Measurements from ENCODE around the gene MDP1. TPM values are rescaled to one million over a fixed set of nuclear protein-coding genes. Genes with fewer than 3 reads are reported as not detected.

Gene MDP1
- total and polyA plus RNA-seq, 10 of the 15 experiments (the other 5 are each of a cell fraction or from before 2014, with no cell fraction given), result 10.4 to 45.8 (median 23.5) TPM

DNA sequence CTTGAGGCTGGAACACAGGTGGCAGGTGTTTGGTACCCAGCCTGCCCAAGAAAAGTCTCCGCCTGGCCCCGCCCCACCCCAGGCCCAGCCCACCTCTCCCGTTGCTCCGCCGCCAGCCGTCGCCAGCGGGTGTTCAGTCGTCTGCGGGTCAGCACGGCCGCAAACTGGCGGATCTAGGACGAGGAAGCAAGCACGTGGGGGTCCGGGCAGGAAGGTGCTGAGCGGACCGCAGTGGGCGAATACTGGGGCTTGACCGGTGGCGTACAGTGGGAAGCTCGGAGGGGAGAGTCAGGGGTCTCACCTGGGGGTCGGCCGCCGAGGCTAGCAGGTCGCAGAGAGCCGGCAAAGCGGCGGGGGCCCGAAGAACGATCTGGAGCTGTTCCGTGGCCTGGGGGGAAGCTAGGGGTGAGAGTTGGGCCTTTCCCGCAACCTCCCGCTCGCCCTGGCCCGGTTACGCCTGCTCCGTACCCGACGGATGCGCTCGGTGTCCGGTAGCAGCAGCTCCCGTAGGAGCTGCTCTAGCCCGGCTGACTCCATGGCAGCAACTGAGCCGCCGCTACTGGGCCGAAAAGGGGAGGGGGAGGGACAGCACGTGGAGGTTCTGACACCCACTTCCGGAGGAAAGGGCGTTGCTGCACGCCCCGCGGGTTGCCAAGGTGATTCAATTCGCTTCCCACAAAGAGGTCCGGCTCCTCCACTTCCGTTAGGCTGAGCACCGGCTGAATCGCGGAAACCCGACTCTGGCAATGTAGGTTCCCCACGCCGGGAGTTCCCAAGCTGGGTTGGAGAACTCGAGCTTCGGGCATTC lies 27.4 kb downstream of the MDP1 start, which contains the start of gene IPO4:
IPO4 (minus strand) TSS at position 566 of the 808 bp plus-strand sequence; CDS start at position 537, 29 bp downstream.
- peak within 1 kb of the TSS; percentile 69 for H2AFZ ChIP-seq (ENCODE audit: control insufficient read depth, low read depth, low read length)
- BruUV-seq (replicated peaks), result no TSS peak
- H3K4me3 ChIP-seq, result peak within 1 kb of the TSS; percentile 79
- no peak for TF ChIP-seq ZBTB33 (IDR thresholded peaks at IDR 0.05)
- peak; percentile 47; the same call in 1 of the 2 replicates for TF ChIP-seq DPF2 (IDR thresholded peaks at IDR 0.05)
- TF ChIP-seq, protein P1, sequence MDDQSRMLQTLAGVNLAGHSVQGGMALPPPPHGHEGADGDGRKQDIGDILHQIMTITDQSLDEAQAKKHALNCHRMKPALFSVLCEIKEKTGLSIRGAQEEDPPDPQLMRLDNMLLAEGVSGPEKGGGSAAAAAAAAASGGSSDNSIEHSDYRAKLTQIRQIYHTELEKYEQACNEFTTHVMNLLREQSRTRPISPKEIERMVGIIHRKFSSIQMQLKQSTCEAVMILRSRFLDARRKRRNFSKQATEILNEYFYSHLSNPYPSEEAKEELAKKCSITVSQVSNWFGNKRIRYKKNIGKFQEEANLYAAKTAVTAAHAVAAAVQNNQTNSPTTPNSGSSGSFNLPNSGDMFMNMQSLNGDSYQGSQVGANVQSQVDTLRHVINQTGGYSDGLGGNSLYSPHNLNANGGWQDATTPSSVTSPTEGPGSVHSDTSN (IDR thresholded peaks at IDR 0.05; ENCODE audit: insufficient replicate concordance, low read depth, low read length), result peak; percentile 36
- peak; percentile 76 for TF ChIP-seq SIX5 (IDR thresholded peaks at IDR 0.05; ENCODE audit: low read depth, low read length, severe bottlenecking)
- no peak for TF ChIP-seq NRF1 (conservative IDR thresholded peaks at IDR 0.05; ENCODE audit: low read depth, low read length)
- TF ChIP-seq BACH1 (IDR thresholded peaks at IDR 0.05; ENCODE audit: borderline replicate concordance), result peak; percentile 51; the same call in 1 of the 2 replicates
- TF ChIP-seq, protein P2, sequence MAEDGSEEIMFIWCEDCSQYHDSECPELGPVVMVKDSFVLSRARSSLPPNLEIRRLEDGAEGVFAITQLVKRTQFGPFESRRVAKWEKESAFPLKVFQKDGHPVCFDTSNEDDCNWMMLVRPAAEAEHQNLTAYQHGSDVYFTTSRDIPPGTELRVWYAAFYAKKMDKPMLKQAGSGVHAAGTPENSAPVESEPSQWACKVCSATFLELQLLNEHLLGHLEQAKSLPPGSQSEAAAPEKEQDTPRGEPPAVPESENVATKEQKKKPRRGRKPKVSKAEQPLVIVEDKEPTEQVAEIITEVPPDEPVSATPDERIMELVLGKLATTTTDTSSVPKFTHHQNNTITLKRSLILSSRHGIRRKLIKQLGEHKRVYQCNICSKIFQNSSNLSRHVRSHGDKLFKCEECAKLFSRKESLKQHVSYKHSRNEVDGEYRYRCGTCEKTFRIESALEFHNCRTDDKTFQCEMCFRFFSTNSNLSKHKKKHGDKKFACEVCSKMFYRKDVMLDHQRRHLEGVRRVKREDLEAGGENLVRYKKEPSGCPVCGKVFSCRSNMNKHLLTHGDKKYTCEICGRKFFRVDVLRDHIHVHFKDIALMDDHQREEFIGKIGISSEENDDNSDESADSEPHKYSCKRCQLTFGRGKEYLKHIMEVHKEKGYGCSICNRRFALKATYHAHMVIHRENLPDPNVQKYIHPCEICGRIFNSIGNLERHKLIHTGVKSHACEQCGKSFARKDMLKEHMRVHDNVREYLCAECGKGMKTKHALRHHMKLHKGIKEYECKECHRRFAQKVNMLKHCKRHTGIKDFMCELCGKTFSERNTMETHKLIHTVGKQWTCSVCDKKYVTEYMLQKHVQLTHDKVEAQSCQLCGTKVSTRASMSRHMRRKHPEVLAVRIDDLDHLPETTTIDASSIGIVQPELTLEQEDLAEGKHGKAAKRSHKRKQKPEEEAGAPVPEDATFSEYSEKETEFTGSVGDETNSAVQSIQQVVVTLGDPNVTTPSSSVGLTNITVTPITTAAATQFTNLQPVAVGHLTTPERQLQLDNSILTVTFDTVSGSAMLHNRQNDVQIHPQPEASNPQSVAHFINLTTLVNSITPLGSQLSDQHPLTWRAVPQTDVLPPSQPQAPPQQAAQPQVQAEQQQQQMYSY (CRISPR knock-in tag; IDR thresholded peaks at IDR 0.05), result no peak
- TF ChIP-seq PML (IDR thresholded peaks at IDR 0.05; ENCODE audit: low read length), result peak; percentile 82; the same call in 1 of the 2 replicates
- peak; percentile 85 for TF ChIP-seq ZZZ3 (IDR thresholded peaks at IDR 0.05; ENCODE audit: control insufficient read depth, insufficient read length, low read depth)
- TF ChIP-seq CBFB (IDR thresholded peaks at IDR 0.05; ENCODE audit: low read depth), result peak; percentile 96; the same call in 1 of the 2 replicates
- TF ChIP-seq, protein P3, sequence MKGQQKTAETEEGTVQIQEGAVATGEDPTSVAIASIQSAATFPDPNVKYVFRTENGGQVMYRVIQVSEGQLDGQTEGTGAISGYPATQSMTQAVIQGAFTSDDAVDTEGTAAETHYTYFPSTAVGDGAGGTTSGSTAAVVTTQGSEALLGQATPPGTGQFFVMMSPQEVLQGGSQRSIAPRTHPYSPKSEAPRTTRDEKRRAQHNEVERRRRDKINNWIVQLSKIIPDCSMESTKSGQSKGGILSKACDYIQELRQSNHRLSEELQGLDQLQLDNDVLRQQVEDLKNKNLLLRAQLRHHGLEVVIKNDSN (IDR thresholded peaks at IDR 0.05; ENCODE audit: borderline replicate concordance, extremely low read length, insufficient read depth, low read depth, low read length), result peak; percentile 85
- TF ChIP-seq CBX3 (IDR thresholded peaks at IDR 0.05; ENCODE audit: borderline replicate concordance, low read depth), result no peak
- TF ChIP-seq GABPA (IDR thresholded peaks at IDR 0.05; ENCODE audit: low read depth), result peak; percentile 100
- no peak for TF ChIP-seq JUND (IDR thresholded peaks at IDR 0.05; ENCODE audit: low read depth, low read length)

More for the DNA sequence above, 27.4 kb downstream of the MDP1 start, which contains the start of gene IPO4:
- Histone ChIP-seq H3K27me3 (replicated peaks in 1 of 2; ENCODE audit: control insufficient read depth in 2 of 2, insufficient read depth in 2 of 2, low read length in 1 of 2) (no peaks in the 10 kb centered on the region), H3K4me2 (ENCODE audit: control insufficient read depth, insufficient read depth) (peak within 1 kb of the TSS; percentile 78), H3K27ac (ENCODE audit: control insufficient read depth, insufficient read depth) (peak within 1 kb of the TSS; percentile 34), H3K79me2 (ENCODE audit: control insufficient read depth, insufficient read depth, low read length) (peaks cover 22% of the 10 kb centered on the region), H3K9me3 (replicated peaks; ENCODE audit: control insufficient read depth, insufficient read depth, low read length) (no peaks in the 10 kb centered on the region), H3K9ac (ENCODE audit: control insufficient read depth, insufficient read depth, low read length) (peak within 1 kb of the TSS; percentile 69), H4K20me1 (ENCODE audit: control insufficient read depth, insufficient read depth) (no peaks in the 10 kb centered on the region), H3K4me1 (ENCODE audit: control insufficient read depth, insufficient read depth, low read length) (0 out of 2 replicates have a peak, but pooled peaks cover 4% of the 10 kb centered on the region), H3K36me3 (ENCODE audit: control insufficient read depth in 2 of 2, insufficient read depth in 2 of 2, low read length in 1 of 2) (peaks cover 18 to 19% of the 10 kb centered on the region in 2 experiments)
- ATAC-seq (peak; percentile 94), FAIRE-seq (peak; percentile 99), DNase-seq (ENCODE audit: low read depth, low spot score) (peak; percentile 88)
- intact Hi-C loops (cut with micrococcal nuclease; ENCODE audit: unreplicated experiment) (loop anchor here (2.0 kb wide), 1 partner anchor 108 kb away; no protein-coding TSS in a partner anchor), in situ Hi-C loops (cut with MboI) (no loop called here)
- CTCF ChIA-PET, result interaction anchor here (0.6 to 2.2 kb wide), 8 partner anchors 13 to 1814 kb away, joined by 3 to 9 read pairs (median 6); partner anchors contain the start of genes CHMP4A, CIDEB, IRF9 and TINF2
- 1% methylated on average over 64 of the region's 65 CpGs for WGBS (ENCODE audit: insufficient coverage, insufficient replicate concordance, low lambda C conversion rate, missing lambda C conversion rate)
- POLR2A ChIA-PET, result interaction anchor here (0.9 to 3.0 kb wide), 8 partner anchors 13 to 242 kb away, joined by 3 to 28 read pairs (median 6); partner anchors contain the start of genes CHMP4A, CIDEB, IRF9 and PSME1
- SMC1A ChIA-PET (ENCODE audit: uncharacterized antibody, unreplicated experiment), result interaction anchor here (0.9 to 1.6 kb wide), 7 partner anchors 27 to 120 kb away, joined by 3 to 11 read pairs (median 4); partner anchors contain the start of genes CIDEB, DCAF11, IRF9 and NRL
- RAD21 ChIA-PET (ENCODE audit: unreplicated experiment), result interaction anchor here (0.6 to 2.8 kb wide), 14 partner anchors 25 to 131 kb away, joined by 3 to 13 read pairs (median 4); partner anchors contain the start of genes CHMP4A, CIDEB, DCAF11 and DHRS1

Measured in GM12878 (cell line).